ENCODE data around the gene MYOF.
A peak's percentile ranks its signal among the peaks of the same experiment; 100 is the strongest.
"Not testable (repeated sequence)": the region's sequence is repeated elsewhere in the genome, so short reads cannot be mapped to it uniquely, and the experiment has no call there.

Gene MYOF

GRCh38 chr10:93288679-93289634, 193.2 kb downstream of the MYOF start:
- DNase-seq: peak; percentile 94

- no peak for DNase-seq
Observed at GRCh38 chr10:93287775-93288174, 194.4 kb downstream of the MYOF start.

GRCh38 chr10:93284246-93284645, 197.9 kb downstream of the MYOF start:
- not testable (repeated sequence) for DNase-seq

GRCh38 chr10:93281367-93281720, 200.8 kb downstream of the MYOF start:
- no peak for DNase-seq

- peak; percentile 48 for DNase-seq
Observed at GRCh38 chr10:93280699-93281366, 201.3 kb downstream of the MYOF start.

GRCh38 chr10:93280121-93280698, 201.9 kb downstream of the MYOF start:
- no peak for DNase-seq

GRCh38 chr10:93277360-93277759, 204.8 kb downstream of the MYOF start:
- DNase-seq: no peak

GRCh38 chr10:93274419-93274818, 207.7 kb downstream of the MYOF start:
- no peak for DNase-seq

- no peak for DNase-seq
Observed at GRCh38 chr10:93272884-93273675, 209.1 kb downstream of the MYOF start.

GRCh38 chr10:93271347-93271746, 210.8 kb downstream of the MYOF start:
- no peak for DNase-seq

GRCh38 chr10:93269281-93269680, 212.9 kb downstream of the MYOF start:
- DNase-seq: no peak

- no peak for DNase-seq
Observed at GRCh38 chr10:93268021-93268420, 214.1 kb downstream of the MYOF start.

GRCh38 chr10:93267521-93267920, 214.6 kb downstream of the MYOF start:
- DNase-seq: no peak

GRCh38 chr10:93266858-93267257, 215.3 kb downstream of the MYOF start:
- DNase-seq: no peak

- DNase-seq: no peak
Observed at GRCh38 chr10:93261961-93262610, 220.0 kb downstream of the MYOF start.

GRCh38 chr10:93261089-93261488, 221.0 kb downstream of the MYOF start:
- no peak for DNase-seq

GRCh38 chr10:93259126-93259525, 223.0 kb downstream of the MYOF start:
- DNase-seq: no peak
